ENCODE data around the gene SLC1A2.

SLC1A2 gene

GRCh38 chr11:35347921-35348331 lies 71.4 kb downstream of the SLC1A2 start:
- DNase-seq: no peak

- DNase-seq: no peak
Measured at GRCh38 chr11:35347173-35347878, 72.0 kb downstream of the SLC1A2 start.

- no peak for DNase-seq
Measured at GRCh38 chr11:35346472-35347156, 72.7 kb downstream of the SLC1A2 start.

DNA sequence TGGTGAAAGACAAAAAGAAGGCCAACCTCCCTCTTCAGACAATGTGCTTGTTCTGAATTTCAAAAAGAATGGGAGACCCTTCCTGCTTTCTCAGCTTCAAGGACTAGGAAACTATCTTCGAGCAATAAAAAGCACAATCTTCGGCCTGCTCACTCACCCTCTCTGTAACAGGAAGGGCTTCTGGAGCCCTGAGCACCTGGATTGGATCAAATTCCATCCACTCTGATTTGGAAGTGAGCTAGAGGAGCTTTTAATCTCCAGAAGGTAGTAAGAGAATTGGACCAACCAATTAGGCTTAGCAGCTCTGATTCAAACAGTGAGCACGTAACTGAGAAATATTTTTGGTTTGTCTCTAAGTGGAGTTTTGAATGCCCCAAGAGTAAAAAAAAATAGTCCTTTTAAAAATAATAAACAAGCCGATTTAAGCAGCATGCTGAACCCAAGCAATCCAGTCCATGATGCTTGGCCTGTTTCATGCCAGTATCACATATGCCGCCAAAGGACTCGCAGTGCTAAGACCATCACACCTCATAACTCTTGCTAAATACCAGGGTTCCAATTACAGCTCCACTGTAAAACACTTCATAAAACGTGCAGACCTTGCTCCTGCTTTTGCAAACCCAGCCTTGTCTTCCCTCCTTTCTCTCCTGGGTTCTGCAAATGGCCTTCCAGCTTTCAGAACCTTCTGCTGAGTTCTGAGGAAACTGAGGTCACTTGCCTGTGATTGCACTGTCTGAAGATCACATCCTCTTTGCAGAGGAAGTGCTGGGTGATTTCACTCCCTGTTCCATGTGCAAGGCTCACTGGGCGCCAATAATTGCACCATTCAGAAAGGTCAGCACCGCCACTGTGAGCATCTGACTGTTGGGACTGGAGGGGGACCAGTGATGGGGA lies 74.4 kb downstream of the SLC1A2 start:
- peak; percentile 14 for DNase-seq

DNA sequence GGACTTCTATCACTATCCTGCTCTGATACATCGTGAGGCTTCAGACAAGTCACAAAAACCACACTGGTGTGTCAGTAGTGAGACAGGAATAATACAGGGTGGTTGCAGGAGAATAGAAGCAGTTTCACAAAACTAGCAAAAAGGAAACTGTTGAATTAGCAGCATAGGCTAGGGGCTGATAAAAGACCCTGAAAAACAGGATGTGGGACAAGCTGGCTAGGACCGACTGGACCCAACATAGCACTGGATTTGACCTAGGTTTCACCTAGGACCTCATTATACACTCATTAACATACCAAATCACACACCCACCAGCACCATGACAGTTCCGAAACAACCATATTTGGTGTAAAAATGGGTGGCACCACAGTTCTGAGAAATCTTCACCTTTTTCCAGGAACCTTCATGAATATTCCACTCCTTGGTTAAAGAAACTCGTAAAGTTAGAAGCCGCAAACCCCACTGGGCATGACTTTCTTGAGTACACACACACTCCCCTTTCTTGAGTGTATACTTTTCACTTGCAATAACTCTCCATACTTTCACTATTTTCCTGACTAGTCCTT lies 76.2 kb downstream of the SLC1A2 start:
- peak; percentile 12 for DNase-seq

GRCh38 chr11:35340715-35341114 lies 78.6 kb downstream of the SLC1A2 start:
- DNase-seq: no peak

GRCh38 chr11:35340071-35340470 lies 79.3 kb downstream of the SLC1A2 start:
- no peak for DNase-seq

DNA sequence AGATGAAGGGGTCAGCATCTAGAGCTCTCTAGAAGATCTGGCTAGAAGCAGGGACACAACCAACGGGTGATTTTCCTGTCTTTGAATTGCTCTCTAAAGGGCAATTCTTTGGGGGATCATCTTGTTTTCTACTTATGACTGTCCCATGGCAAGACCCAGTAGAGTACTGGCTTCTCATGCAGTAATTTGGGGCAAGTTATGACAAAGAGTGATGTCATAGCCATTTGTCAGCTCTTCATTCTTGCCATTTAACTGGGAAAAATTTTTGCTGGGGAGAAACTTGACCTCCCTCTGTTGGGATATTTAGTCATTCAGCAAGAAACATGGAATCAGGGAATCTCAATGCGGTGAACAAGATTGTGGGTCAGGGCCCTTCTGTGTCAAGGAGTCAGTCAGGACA lies 80.4 kb downstream of the SLC1A2 start:
- no peak for DNase-seq

GRCh38 chr11:35337914-35338305 lies 81.4 kb downstream of the SLC1A2 start:
- no peak for DNase-seq

DNA sequence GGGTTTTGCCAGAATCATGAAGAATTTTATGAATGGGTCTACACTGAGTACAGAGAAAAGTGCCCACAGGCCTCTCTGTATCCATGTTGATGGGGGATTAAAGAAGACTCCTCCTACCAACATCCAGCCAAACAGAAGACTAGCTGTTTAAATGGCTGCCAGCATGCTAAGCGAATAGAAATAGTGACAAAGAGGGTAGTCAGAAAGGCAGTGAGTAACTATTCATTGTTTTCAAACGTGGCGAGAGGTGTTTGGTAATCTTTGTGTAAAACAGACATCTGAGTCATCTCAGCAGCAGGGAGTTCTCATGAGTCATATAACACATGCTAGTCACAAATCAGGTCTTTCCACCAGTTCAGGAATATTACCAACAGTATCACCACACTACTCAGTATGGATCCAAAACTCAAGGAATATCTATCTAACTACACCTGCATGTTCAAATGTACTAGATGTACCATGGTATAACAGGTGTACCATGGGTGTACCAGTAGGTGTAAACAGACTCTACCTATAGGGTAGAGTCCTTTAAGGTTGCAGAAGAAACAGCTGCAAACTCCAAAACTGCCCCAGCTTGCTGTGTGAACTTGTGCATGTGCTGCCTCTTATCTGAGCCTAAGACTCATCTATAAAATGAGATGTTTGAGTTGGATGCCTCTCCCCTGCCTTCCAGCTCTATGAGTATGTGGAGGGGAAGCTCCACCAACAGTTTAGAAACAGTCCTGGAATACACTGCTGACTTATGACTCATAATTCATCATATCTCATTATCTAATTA lies 82.0 kb downstream of the SLC1A2 start:
- DNase-seq: no peak

GRCh38 chr11:35336726-35337125 lies 82.6 kb downstream of the SLC1A2 start:
- no peak for DNase-seq

GRCh38 chr11:35335226-35335625 lies 84.1 kb downstream of the SLC1A2 start:
- no peak for DNase-seq

DNA sequence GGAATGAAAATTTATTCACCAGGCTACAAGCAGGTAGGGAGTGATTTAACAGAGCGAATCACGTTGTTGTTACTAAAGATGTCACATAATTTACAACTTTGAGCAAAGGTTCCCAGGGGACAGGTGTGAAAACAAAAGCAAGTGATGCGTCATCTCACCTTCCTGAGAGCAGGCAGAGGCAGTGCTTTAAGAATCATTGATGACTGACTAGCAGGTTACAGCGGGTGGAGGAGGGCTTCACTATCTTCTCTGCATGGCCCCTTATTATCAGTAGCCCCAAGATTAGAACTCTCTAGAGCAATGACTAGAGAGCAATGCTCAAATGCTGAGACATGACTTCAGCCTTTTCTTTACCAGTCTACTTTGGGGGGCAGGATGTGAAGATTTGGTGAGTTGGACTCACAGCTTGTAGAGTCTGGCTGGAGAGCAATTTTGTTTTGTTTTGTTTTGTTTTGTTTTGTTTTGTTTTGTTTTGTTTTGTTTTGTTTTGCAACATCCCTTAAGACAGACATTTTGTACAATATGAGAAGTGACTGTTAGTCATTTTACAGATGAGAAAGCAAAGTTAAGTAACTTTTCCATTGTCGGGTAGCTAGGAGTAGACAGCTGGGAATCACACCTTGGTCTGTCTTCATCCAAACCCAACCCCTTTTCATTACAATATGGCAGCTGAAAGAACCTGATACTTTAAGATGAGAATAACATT lies 84.8 kb downstream of the SLC1A2 start:
- peak; percentile 29 for DNase-seq

- DNase-seq: no peak
Measured at GRCh38 chr11:35332524-35332923, 86.8 kb downstream of the SLC1A2 start.

GRCh38 chr11:35330931-35331330 lies 88.4 kb downstream of the SLC1A2 start:
- DNase-seq: peak; percentile 72

DNA sequence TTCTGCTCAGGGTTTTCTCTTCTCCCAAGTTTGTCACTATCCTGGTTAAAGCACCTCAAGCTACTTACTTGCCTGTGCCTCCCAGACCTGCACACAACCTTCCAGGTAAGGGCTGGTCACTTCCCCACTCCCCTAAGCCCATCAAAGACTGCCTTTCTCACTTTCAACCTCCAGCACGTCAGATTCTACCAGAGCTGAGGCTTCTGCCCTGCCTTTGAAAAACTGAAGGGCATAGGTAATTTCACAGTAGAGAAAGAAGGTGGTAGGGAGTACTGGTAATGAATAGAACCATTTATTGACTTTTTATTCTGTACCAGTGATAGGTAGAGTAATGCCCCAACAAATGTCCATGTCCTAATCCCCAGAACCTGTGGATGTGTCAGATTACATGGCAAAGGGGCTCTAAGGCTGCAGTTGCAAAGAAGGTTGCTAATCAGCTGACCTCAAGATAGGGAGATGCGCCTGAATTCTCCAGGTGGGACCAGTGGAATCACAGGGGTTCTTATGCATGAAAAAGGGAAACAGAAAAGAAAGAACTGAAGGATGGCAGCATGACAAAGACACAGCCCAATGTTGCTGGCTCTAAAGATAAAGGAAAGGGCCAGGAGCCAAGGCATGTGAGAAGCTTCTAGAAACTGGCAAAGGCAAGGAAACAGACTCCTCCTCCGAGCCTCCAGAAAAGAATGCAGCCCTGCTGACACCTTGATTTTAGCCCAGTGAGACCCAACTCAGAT lies 89.0 kb downstream of the SLC1A2 start:
- DNase-seq: peak; percentile 29

DNA sequence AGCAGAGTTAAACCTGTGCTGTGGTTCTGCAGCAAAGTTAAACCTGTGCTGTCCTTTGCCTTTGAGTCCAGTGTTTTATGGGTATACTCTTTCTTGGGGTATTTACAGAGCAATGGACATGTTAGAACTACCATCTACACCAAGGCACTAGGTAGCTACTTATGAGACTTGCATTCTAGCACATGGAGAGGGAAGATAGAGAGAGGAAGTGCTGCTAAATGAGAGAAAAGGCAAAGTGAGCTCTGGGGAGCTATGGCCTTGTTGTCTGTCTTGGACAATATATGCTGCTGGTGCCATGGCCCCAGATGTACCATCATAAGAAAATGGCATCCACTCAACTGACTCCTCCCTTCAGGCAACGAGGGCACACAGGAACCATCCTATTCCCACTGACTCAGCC lies 91.5 kb downstream of the SLC1A2 start:
- no peak for DNase-seq

- DNase-seq: no peak
Measured at GRCh38 chr11:35326266-35326879, 93.0 kb downstream of the SLC1A2 start.

DNA sequence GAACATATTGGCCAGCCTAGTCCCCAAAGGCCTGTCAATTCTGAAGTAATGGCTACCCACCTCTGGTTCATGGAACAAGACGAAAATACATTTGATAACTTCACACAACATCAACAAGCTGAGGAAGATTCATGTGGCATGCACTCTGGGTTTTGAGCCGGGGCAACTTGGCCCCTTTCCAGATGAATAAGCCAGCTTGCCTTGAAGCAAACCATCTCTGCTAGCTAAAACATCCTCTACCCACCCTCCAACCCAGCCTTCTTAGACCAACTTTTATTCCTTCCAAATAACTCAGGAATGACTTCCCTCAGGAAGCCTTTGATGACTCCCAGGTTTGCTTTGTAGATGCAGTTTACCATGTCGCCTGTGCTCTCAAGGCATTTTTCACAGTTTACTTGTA lies 94.4 kb downstream of the SLC1A2 start:
- peak; percentile 42 for DNase-seq

- no peak for DNase-seq
Measured at GRCh38 chr11:35324183-35324886, 95.0 kb downstream of the SLC1A2 start.
